G401 (cell line): ENCODE data around the gene ZBTB44. TPM values are rescaled to one million over a fixed set of nuclear protein-coding genes. Genes with fewer than 3 reads are reported as not detected.
A peak's percentile ranks its signal among the peaks of the same experiment; 100 is the strongest.
"Not testable (repeated sequence)": the region's sequence is repeated elsewhere in the genome, so short reads cannot be mapped to it uniquely, and the experiment has no call there.

Experiments used
- DNase-seq: peaks from one replicate; pipeline ENCODE4 v3.0.0-alpha.2; 2015; ENCODE audit warnings: low spot score
- in situ Hi-C: cut with HindIII; loops from 2 replicates; pipeline ENCODE4 v1.10.0; 2016; ENCODE audit warnings: low sequenced_read_pairs, mixed read lengths
- total RNA-seq: library from RNA; depleted of rRNA; stranded (reverse); fragments of >200 nt; shearing (Covaris generic); gene quantifications from 2 replicates; pipeline ENCODE4 v1.2.3, GENCODE V29; 2014

The ZBTB44 gene
- total RNA-seq, 1 experiment from 2014 or later: 25.5 TPM

GRCh38 chr11:130314184-130314749 lies 450 bp downstream of the ZBTB44 start:
- peak; percentile 67 for DNase-seq
- in situ Hi-C loops: no loop called here

- in situ Hi-C loops: no loop called here
- DNase-seq: peak; percentile 25
Observed at GRCh38 chr11:130313383-130314183, 1.1 kb downstream of the ZBTB44 start.

- no peak for DNase-seq
- in situ Hi-C loops: no loop called here
Observed at GRCh38 chr11:130312046-130312445, 2.7 kb downstream of the ZBTB44 start.

GRCh38 chr11:130310622-130311021 lies 4.1 kb downstream of the ZBTB44 start:
- DNase-seq: no peak
- in situ Hi-C loops: no loop called here

- DNase-seq: no peak
- in situ Hi-C loops: no loop called here
Observed at GRCh38 chr11:130308886-130309285, 5.8 kb downstream of the ZBTB44 start.

GRCh38 chr11:130308059-130308458 lies 6.7 kb downstream of the ZBTB44 start:
- in situ Hi-C loops: no loop called here
- DNase-seq: no peak

- no peak for DNase-seq
- in situ Hi-C loops: no loop called here
Observed at GRCh38 chr11:130304651-130305050, 10.1 kb downstream of the ZBTB44 start.

- in situ Hi-C loops: no loop called here
- no peak for DNase-seq
Observed at GRCh38 chr11:130301002-130301401, 13.7 kb downstream of the ZBTB44 start.

- in situ Hi-C loops: no loop called here
- no peak for DNase-seq
Observed at GRCh38 chr11:130300567-130300966, 14.2 kb downstream of the ZBTB44 start.

- DNase-seq: no peak
- in situ Hi-C loops: no loop called here
Observed at GRCh38 chr11:130299978-130300377, 14.7 kb downstream of the ZBTB44 start.

GRCh38 chr11:130295657-130296056 lies 19.1 kb downstream of the ZBTB44 start:
- in situ Hi-C loops: no loop called here
- no peak for DNase-seq

GRCh38 chr11:130282111-130282510 lies 32.6 kb downstream of the ZBTB44 start:
- DNase-seq: no peak
- in situ Hi-C loops: no loop called here

- DNase-seq, in situ Hi-C loops: not testable (repeated sequence)
Observed at GRCh38 chr11:130281341-130281740, 33.4 kb downstream of the ZBTB44 start.

- in situ Hi-C loops: no loop called here
Observed at GRCh38 chr11:130279989-130280388, 34.7 kb downstream of the ZBTB44 start.

GRCh38 chr11:130278745-130279144 lies 36.0 kb downstream of the ZBTB44 start:
- in situ Hi-C loops: no loop called here
- no peak for DNase-seq

More at GRCh38 chr11:130279989-130280388, 34.7 kb downstream of the ZBTB44 start:
- no peak for DNase-seq

- in situ Hi-C loops: no loop called here
- DNase-seq: no peak
Observed at GRCh38 chr11:130278151-130278550, 36.6 kb downstream of the ZBTB44 start.

GRCh38 chr11:130272336-130272735 lies 42.4 kb downstream of the ZBTB44 start:
- in situ Hi-C loops: no loop called here
- DNase-seq: no peak

- in situ Hi-C loops: no loop called here
- DNase-seq: no peak
Observed at GRCh38 chr11:130269326-130269943, 45.3 kb downstream of the ZBTB44 start.

GRCh38 chr11:130263351-130263750 lies 51.4 kb downstream of the ZBTB44 start:
- DNase-seq: no peak
- in situ Hi-C loops: no loop called here

GRCh38 chr11:130262424-130262823 lies 52.3 kb downstream of the ZBTB44 start:
- in situ Hi-C loops: no loop called here
- no peak for DNase-seq
